GM19239 (cell line): ENCODE measurements around the gene ITGB7.

ENCODE experiments used
- DNase-seq: peaks from one replicate; pipeline ENCODE4 v3.0.0; 2011; ENCODE audit warnings: low spot score; ENCODE audit not compliant: insufficient read length
- FAIRE-seq: peaks from 2 replicates; lab custom pipeline; 2011; peaks lifted over from hg19 to GRCh38; lab: Jason Lieb, UNC

Gene ITGB7

DNA sequence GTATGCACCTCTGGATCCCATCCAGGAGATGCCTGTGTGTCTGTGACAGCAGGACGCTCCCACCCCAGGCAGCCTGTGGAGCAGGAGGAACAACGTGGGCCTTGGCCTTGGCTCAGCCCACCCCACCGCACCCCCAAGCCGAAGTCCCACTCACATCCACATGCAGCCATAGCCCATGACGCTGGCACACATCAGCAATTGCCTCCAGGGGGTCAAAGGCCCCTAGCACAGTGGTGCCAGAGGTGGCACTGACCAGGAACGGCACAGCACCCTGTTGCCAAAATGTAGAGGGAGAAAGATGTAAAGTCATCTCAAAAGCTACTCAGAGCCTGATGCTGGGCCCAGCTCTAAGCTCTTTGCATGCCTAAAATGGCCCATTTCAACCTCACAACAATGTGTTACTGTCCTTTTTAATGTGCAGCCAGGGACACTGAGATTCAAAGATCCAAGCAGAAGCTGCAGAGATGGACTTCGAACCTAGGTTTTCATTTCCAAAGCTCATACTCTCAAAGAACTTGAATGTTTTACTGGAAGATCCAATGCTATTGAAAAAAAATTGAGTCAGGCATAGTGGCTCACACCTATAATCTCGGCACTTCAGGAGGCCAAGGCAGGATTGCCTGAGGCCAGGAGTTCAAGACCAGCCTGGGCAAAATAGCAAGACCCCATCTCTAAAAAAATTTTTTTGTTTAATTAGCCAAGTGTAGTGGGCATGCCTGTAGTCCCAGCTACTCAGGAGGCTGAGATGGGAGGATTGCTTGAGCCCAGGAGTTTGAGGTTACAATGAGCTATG is 45.7 kb downstream of the ITGB7 start:
- DNase-seq (no peak), FAIRE-seq (no peak)

DNA sequence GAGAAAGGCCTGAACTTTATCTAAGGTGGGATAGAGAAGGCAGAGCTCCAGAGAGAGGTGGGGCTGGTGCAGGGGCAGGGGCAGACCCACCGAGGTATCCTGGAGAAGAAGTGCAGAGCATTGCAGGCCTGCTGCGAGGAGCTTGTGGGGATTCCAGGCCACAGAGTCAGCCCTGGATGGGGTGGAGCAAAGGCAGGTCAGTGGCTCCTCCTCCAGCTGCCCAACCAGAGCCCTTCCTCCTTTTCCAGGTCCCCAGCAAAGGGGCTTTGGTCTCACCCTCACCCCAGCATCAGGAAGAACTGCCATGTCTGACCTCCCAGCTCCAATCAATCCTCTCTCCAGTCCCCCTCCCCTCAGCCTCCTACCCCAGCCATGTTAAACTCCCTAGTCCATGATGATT is 46.4 kb downstream of the ITGB7 start:
- no peak for DNase-seq
- FAIRE-seq, result no peak

DNA sequence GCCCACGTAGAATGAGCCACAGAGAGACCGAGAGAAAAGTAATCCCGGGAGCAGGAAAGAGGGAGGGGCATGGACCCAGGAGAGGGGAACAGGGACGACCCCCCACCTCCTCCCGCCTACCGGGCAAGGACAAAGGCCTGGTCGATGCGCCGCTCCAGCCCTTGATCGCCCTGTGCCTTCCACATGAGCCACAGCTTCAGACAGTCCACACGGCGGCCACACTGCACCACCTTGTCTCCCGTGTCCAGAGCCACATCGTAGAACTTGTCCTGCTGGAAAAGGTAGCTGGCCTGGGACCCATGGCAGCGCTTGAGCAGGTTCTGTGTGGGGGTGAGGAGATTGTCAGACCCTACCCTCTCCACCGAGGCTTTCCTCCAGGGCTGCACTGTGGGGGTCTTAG is 47.1 kb downstream of the ITGB7 start:
- DNase-seq (no peak), FAIRE-seq (no peak)

DNA sequence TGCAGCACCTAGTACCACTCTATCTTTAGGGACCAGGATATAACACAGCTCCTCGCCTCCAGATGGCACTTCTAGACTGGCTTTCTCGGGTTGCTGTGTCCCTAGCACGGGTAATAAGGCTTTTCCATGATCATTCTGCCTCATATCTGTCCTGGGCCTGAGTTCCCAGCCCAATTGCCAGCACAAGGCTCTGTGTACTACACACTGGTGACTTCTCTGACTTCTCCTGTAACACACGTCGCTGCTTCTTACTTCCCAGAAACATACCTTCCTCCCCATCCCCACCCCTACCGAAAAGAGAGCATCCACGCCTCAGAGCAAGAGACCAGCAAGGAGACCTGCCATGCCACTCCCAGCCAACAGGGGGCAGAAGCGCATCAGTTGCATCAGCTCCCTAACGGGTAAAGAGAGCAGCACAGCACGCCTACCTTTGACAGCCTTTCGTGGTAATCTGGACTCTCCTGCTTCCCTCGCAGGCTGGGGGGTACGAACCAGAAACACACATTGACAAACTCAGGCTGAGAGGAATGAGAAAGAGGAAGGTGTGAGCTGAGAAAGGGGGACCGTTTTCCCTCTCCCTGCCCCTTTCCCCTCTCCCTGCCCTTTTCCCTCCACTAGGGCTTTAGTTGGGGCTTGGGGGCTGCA is 47.7 kb downstream of the ITGB7 start:
- DNase-seq, result peak; percentile 94
- peak; percentile 94 for FAIRE-seq

DNA sequence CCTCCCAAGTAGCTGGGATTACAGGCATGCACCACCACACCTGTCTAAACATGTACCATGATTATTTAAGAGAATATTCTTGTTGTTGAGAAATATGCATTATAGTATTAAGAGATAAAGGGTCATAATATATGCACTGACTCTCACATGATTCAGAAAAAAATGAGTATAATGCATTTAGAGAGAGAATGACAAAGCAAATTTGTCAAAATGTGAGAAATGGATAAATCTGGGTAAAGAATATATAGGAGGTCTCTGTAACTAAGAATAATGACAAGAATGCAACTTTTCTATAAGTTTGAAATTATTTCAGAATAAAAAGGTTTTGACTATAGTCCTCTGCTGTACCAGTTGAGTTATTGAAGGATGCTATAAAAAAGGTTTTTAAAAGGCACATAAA is 54.7 kb downstream of the ITGB7 start:
- DNase-seq, result no peak
- FAIRE-seq, result no peak

DNA sequence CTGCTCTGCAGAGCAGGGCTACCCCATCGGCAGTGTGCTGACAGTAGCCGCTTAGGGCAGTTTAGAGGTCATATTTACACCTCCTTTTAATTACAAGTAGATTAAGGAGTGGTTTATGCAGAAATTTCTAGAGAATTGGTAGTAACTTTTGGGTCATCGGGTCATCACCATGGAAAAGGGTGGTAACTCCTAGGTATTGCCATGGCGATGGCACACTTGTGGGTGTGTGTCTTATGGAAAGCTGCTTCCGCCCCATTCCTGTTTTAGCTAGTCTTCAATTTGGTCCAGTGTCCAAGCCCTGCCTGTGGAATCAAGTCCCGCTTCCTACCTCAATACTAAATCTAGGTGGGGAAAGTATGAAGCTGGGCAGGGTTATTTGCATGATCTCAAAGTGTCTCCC is 56.0 kb downstream of the ITGB7 start:
- FAIRE-seq (no peak), DNase-seq (no peak)

DNA sequence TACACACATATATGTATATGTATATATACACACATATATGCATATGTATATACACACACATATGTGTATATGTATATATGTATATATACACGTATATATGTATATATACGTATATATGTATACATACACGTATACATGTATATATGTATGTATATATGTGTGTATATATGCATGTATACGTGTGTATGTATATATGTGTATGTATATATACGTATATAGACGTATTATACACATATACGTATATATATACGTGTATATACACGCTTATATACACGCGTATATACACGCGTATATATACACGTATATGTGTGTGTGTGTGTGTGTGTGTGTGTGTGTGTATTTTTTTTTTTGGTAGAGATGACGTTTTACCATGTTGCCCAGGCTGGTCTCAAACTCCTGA is 59.4 kb downstream of the ITGB7 start:
- FAIRE-seq, result no peak
- no peak for DNase-seq

DNA sequence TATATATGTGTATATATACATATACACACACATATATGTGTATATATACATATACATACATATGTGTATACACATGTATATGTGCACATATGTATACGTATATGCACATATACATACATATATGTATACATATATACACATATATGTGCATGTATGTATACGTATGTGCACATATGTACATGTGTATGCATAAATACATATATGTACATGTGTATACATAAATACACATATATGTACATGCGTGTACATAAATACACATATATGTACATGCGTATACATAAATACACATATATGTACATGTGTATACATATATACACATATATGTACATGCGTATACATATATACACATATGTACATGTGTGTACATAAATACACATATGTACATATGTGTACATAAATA is 59.9 kb downstream of the ITGB7 start:
- FAIRE-seq (no peak), DNase-seq (no peak)

DNA sequence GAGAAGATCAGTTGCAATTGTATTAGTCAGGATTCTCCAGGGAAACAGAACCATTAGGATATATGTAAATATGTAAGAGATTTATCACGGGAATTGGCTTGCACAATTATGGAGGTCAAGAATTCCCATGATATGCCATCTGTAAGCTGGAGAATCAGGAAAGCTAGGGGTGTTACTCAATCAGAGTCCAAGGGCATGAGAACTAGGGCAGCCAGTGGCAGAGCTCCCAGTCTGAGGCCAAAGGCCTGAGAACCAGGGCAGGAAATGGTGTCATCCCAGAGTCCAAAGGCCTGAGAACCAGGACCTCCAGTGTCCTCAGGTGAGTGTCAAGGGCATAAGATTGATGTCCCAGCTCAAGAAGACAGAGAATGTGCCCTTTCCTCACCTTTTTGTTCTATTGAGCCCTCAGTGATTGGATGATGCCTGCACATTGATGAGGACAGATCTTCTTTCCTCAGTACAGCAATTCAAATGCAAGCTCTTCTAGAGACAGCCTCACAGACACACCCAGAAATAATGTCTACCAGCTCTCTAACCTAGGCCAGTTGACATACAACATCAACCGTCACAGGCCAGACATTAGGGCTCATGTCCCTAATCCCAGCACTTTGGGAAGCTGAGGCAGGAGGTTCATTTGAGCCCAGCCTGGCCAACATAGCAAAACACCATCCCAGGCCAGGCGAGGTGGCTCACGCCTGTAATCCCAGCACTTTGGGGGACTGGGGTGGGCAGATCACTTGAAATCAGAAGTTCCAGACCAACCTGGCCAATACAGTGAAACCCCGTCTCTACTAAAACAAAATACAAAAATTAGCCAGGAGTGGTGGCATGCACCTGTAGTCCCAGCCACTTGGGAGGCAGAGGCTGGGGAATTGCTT is 61.4 kb downstream of the ITGB7 start:
- FAIRE-seq, result no peak

DNA sequence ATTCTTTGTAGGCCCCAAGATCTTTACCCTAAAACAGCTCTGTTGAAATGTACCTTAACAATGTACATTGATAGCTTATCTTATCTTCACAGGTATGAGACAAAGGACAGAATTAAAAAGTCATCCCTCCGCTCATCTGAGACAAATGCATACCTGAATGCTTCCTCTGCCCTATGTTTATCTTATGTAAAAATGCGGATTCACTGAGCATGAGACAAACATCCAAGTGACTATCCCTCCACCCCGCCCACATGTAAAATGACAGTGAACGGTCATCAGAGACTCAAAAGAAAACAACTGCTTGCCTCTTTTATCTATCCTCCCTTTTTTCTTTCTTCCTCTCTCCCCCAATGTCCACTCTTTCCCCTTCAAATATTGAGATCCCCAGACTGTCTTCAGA is 63.7 kb downstream of the ITGB7 start:
- DNase-seq, result no peak
- no peak for FAIRE-seq

More for the DNA sequence above, 61.4 kb downstream of the ITGB7 start:
- no peak for DNase-seq
